ENCODE results near the gene RAB6B. TPM values are rescaled to one million over a fixed set of nuclear protein-coding genes. Genes with fewer than 3 reads are reported as not detected.
"Not testable (repeated sequence)": the region's sequence is repeated elsewhere in the genome, so short reads cannot be mapped to it uniquely, and the experiment has no call there.

RAB6B gene
- total RNA-seq, 2 donors from 2014 or later: 2.2 to 3.0 TPM

DNA sequence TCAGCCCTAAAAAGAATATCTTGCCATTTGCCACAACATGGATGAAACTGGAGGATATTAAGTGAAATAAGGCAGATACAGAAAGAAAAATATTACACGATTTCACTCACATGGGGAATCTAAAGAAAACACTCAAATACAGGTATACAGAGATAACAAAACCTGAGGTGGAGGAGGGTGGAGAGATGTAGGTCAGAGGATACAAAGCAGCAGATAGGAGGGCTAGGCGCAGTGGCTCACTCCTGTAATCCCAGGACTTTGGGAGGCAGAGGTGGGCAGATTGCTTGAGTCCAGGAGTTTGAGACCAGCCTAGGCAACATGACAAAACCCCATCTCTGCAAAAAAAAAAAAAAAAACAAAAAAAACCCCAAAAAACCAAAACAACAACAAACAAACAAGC is 113.2 kb downstream of the RAB6B start:
- Mint-ChIP-seq H3K9me3 (peaks cover 12% of the 10 kb centered on the region), H3K4me1 (no peaks in the 10 kb centered on the region)
- WGBS, 2 experiments (ENCODE audit: insufficient coverage in 1 of 2, insufficient read length in 1 of 2): 93 to 100% methylated on average over 1 to 2 of the region's 2 CpGs

DNA sequence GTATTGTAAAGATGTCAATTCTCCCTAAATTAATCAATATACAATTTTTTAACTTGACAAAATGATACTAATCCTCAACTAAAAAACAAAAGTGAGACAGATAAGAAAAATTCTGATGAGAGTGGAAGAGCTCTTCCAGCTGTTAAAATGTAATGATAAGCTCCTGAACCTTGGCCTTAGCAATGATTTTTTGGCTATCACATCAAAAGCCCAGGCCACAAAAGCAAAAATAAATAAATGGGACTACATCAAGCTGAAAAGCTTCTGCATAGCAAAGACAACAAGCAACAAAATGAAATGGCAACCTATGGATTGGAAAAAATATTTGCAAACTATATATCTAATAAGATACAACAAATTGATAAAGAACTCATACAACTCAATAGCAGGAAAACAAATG is 114.1 kb downstream of the RAB6B start:
- Mint-ChIP-seq H3K9me3 (peaks cover 10% of the 10 kb centered on the region), H3K36me3 (ENCODE audit: low read depth) (no peaks in the 10 kb centered on the region), H3K4me1 (no peaks in the 10 kb centered on the region), H3K4me3 (no peak overlapping the region), H3K27ac (no peak overlapping the region), H3K27me3 (ENCODE audit: insufficient read depth) (no peaks in the 10 kb centered on the region)
- Histone ChIP-seq H3K36me3 (ENCODE audit: control insufficient read depth, insufficient read depth, low read length) (no peaks in the 10 kb centered on the region), H3K27ac (ENCODE audit: low read depth, low read length) (no peak overlapping the region), H3K9ac (ENCODE audit: extremely low read depth, low read length, poor library complexity, severe bottlenecking) (no peak overlapping the region), H3K4me3 (ENCODE audit: low read length) (no peak overlapping the region), H3K9me3 (ENCODE audit: control insufficient read depth, low read length) (no peaks in the 10 kb centered on the region), H3K4me1 (ENCODE audit: control insufficient read depth, insufficient read depth, low read length) (no peaks in the 10 kb centered on the region), H3K27me3 (ENCODE audit: control insufficient read depth, insufficient read depth, low read length, poor library complexity, severe bottlenecking) (no peaks in the 10 kb centered on the region)
- TF ChIP-seq, protein P1, sequence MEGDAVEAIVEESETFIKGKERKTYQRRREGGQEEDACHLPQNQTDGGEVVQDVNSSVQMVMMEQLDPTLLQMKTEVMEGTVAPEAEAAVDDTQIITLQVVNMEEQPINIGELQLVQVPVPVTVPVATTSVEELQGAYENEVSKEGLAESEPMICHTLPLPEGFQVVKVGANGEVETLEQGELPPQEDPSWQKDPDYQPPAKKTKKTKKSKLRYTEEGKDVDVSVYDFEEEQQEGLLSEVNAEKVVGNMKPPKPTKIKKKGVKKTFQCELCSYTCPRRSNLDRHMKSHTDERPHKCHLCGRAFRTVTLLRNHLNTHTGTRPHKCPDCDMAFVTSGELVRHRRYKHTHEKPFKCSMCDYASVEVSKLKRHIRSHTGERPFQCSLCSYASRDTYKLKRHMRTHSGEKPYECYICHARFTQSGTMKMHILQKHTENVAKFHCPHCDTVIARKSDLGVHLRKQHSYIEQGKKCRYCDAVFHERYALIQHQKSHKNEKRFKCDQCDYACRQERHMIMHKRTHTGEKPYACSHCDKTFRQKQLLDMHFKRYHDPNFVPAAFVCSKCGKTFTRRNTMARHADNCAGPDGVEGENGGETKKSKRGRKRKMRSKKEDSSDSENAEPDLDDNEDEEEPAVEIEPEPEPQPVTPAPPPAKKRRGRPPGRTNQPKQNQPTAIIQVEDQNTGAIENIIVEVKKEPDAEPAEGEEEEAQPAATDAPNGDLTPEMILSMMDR (conservative IDR thresholded peaks at IDR 0.05): no peak
- no peak for DNase-seq

More for the DNA sequence above, 113.2 kb downstream of the RAB6B start:
- H3K27ac ChIP-seq (ENCODE audit: low read depth, low read length): no peak overlapping the region
- DNase-seq: no peak
- H3K36me3 ChIP-seq (ENCODE audit: control insufficient read depth, insufficient read depth, low read length): no peaks in the 10 kb centered on the region
- no peak overlapping the region for H3K4me3 ChIP-seq (ENCODE audit: low read length)
- TF ChIP-seq, protein P1 (conservative IDR thresholded peaks at IDR 0.05): no peak
- no peaks in the 10 kb centered on the region for H3K4me1 ChIP-seq (ENCODE audit: control insufficient read depth, insufficient read depth, low read length)
- H3K27me3 Mint-ChIP-seq (ENCODE audit: insufficient read depth): peaks cover 2% of the 10 kb centered on the region
- H3K36me3 Mint-ChIP-seq (ENCODE audit: low read depth): no peaks in the 10 kb centered on the region
- H3K9ac ChIP-seq (ENCODE audit: extremely low read depth, low read length, poor library complexity, severe bottlenecking): no peak overlapping the region
- H3K27me3 ChIP-seq (ENCODE audit: control insufficient read depth, insufficient read depth, low read length, poor library complexity, severe bottlenecking): no peaks in the 10 kb centered on the region
- H3K9me3 ChIP-seq (ENCODE audit: control insufficient read depth, low read length): no peaks in the 10 kb centered on the region
- H3K4me3 Mint-ChIP-seq: no peak overlapping the region
- H3K27ac Mint-ChIP-seq: no peak overlapping the region

- not testable (repeated sequence) for H3K27me3 Mint-ChIP-seq (ENCODE audit: insufficient read depth); H3K27ac Mint-ChIP-seq; H3K9me3 ChIP-seq (ENCODE audit: control insufficient read depth, low read length); H3K9ac ChIP-seq (ENCODE audit: extremely low read depth, low read length, poor library complexity, severe bottlenecking); H3K9me3 Mint-ChIP-seq; H3K4me1 ChIP-seq (ENCODE audit: control insufficient read depth, insufficient read depth, low read length); DNase-seq; H3K36me3 ChIP-seq (ENCODE audit: control insufficient read depth, insufficient read depth, low read length); H3K27me3 ChIP-seq (ENCODE audit: control insufficient read depth, insufficient read depth, low read length, poor library complexity, severe bottlenecking); H3K27ac ChIP-seq (ENCODE audit: low read depth, low read length); H3K4me3 ChIP-seq (ENCODE audit: low read length); H3K36me3 Mint-ChIP-seq (ENCODE audit: low read depth); H3K4me3 Mint-ChIP-seq; H3K4me1 Mint-ChIP-seq
- WGBS, 2 experiments (ENCODE audit: insufficient coverage in 1 of 2, insufficient read length in 1 of 2): 78 to 85% methylated on average over 5 to 6 of the region's 6 CpGs
These were observed 114.9 kb downstream of the RAB6B start for GRCh38 chr3:133780756-133781155.

DNA sequence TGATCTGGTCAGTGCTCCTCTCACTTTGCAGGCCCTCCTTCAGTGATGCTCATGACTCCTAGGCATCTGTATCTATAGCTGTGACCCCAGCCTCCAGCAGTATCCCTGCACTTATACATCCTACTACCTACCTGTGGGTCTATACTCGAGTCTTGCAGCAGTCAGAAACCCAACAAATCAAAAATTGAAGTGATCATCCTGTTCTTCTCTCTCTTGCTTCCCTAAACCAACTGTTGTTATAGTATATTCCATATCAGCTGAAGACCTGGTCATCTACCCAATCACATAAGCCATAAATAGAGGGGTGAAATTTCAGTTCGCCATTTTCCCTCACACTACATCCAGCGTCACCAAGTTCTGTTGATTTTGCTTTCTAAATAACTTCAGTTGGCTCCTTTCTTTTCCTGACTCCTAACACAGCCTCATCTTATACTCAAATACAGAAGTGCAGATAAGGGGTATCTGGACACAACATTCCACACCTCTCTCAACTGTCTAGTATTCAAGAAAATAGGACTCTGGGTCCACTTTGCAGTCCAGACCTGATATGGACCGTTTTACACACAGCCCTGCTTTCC is 116.0 kb downstream of the RAB6B start:
- peaks cover 5% of the 10 kb centered on the region for H3K9me3 Mint-ChIP-seq
- H3K27ac ChIP-seq (ENCODE audit: low read depth, low read length): no peak overlapping the region
- no peaks in the 10 kb centered on the region for H3K27me3 Mint-ChIP-seq (ENCODE audit: insufficient read depth)
- H3K4me1 Mint-ChIP-seq: no peaks in the 10 kb centered on the region
- H3K9me3 ChIP-seq (ENCODE audit: control insufficient read depth, low read length): no peaks in the 10 kb centered on the region
- H3K36me3 Mint-ChIP-seq (ENCODE audit: low read depth): no peaks in the 10 kb centered on the region
- H3K36me3 ChIP-seq (ENCODE audit: control insufficient read depth, insufficient read depth, low read length): no peaks in the 10 kb centered on the region
- H3K9ac ChIP-seq (ENCODE audit: extremely low read depth, low read length, poor library complexity, severe bottlenecking): no peak overlapping the region
- TF ChIP-seq, protein P1 (conservative IDR thresholded peaks at IDR 0.05): no peak
- 63 to 64% methylated on average over 4 of the region's 4 CpGs for WGBS, 2 experiments (ENCODE audit: insufficient coverage in 1 of 2, insufficient read length in 1 of 2)
- H3K27ac Mint-ChIP-seq: no peak overlapping the region
- no peak overlapping the region for H3K4me3 Mint-ChIP-seq
- H3K27me3 ChIP-seq (ENCODE audit: control insufficient read depth, insufficient read depth, low read length, poor library complexity, severe bottlenecking): no peaks in the 10 kb centered on the region
- no peak for DNase-seq
- no peak overlapping the region for H3K4me3 ChIP-seq (ENCODE audit: low read length)
- H3K4me1 ChIP-seq (ENCODE audit: control insufficient read depth, insufficient read depth, low read length): no peaks in the 10 kb centered on the region

Data from endodermal cell (in vitro differentiated cells).